Thoracic aorta (tissue), 2 donors: ENCODE data around the gene SLC9A2. TPM values are rescaled to one million over a fixed set of nuclear protein-coding genes. Genes with fewer than 3 reads are reported as not detected.

ENCODE experiments used
- ATAC-seq: fragments of 150-250 bp; one replicate; pipeline ENCODE4 v1.8.0; 2017; ENCODE audit warnings: low read depth; ENCODE audit not compliant: insufficient number of reproducible peaks, low FRiP score
- DNase-seq: peaks from one replicate; pipeline ENCODE4 v3.0.0-alpha.2; 2020; ENCODE audit warnings: low spot score
- H3K27ac ChIP-seq, 2 donors: fragments of 200-600 bp; sonication (generic); 1 replicate in 1 of 2; 2 replicates in 1 of 2; pipeline ENCODE4 v1.5.1; 2016; ENCODE audit warnings: mild to moderate bottlenecking in 2 of 2, moderate library complexity in 2 of 2
- H3K27me3 ChIP-seq: fragments of 200-600 bp; sonication (generic); replicated peaks from 2 replicates; pipeline ENCODE4 v1.6.0; 2016; ENCODE audit warnings: mild to moderate bottlenecking; ENCODE audit not compliant: insufficient read depth
- H3K36me3 ChIP-seq: fragments of 200-600 bp; sonication (generic); one replicate; pipeline ENCODE4 v1.5.1; 2016
- H3K4me1 ChIP-seq, 2 donors: fragments of 200-600 bp; sonication (generic); 1 replicate in 1 of 2; 2 replicates in 1 of 2; pipeline versions ENCODE4 v1.5.1 to v1.6.0; 2016; ENCODE audit warnings: low read depth in 2 of 2, mild to moderate bottlenecking in 1 of 2; ENCODE audit not compliant: control insufficient read depth in 1 of 2
- H3K4me3 ChIP-seq: fragments of 200-600 bp; sonication (generic); 2 replicates; pipeline ENCODE4 v1.5.1; 2016; ENCODE audit warnings: mild to moderate bottlenecking
- H3K9me3 ChIP-seq: fragments of 200-600 bp; sonication (generic); 2 replicates; pipeline ENCODE4 v1.5.1; 2016
- CTCF ChIP-seq: fragments of 200-600 bp; sonication (generic); IDR thresholded peaks from one replicate; pipeline ENCODE4 v1.5.1; 2019; ENCODE audit warnings: antibody characterized with exemption
- total RNA-seq, 2 donors: library from RNA; depleted of rRNA; stranded (reverse); fragments of >200 nt; gene quantifications; one replicate each; pipeline versions ENCODE4 v1.1.0 to v1.2.3, GENCODE V29; 2016

Gene SLC9A2
- under 1 TPM in 1 of 2 donors, not detected in 1; 0.71 TPM for total RNA-seq

GRCh38 chr2:102619414-102620319 lies at the start of gene SLC9A2:
Gene SLC9A2, plus strand, starts transcription at chr2:102619553. Its CDS starts 296 bp downstream, at chr2:102619849.
- DNase-seq, result no peak
- peak within 1 kb of the TSS; percentile 75 for H3K4me3 ChIP-seq
- H3K9me3 ChIP-seq, result no peaks in the 10 kb centered on the region
- no peak for ATAC-seq
- H3K4me1 ChIP-seq, result peaks cover 0 to 8% of the 10 kb centered on the region in 2 donors
- TF ChIP-seq CTCF, result no peak
- no peaks in the 10 kb centered on the region for H3K27me3 ChIP-seq
- H3K36me3 ChIP-seq, result no peaks in the 10 kb centered on the region
- H3K27ac ChIP-seq, result no peak within 1 kb of the TSS

GRCh38 chr2:102575888-102576287 lies 43.5 kb upstream of the SLC9A2 start:
- ATAC-seq (no peak), DNase-seq (no peak)
- H3K4me3 ChIP-seq, result no peak overlapping the region
- H3K27me3 ChIP-seq, result no peaks in the 10 kb centered on the region
- no peaks in the 10 kb centered on the region for H3K4me1 ChIP-seq
- TF ChIP-seq CTCF, result no peak
- no peaks in the 10 kb centered on the region for H3K36me3 ChIP-seq
- no peak overlapping the region for H3K27ac ChIP-seq
- peaks cover 3% of the 10 kb centered on the region for H3K9me3 ChIP-seq

- no peak overlapping the region for H3K4me3 ChIP-seq
- H3K36me3 ChIP-seq, result no peaks in the 10 kb centered on the region
- no peak for ATAC-seq
- H3K27me3 ChIP-seq, result no peaks in the 10 kb centered on the region
- no peak for DNase-seq
- peaks cover 3% of the 10 kb centered on the region for H3K9me3 ChIP-seq
- H3K4me1 ChIP-seq, result no peaks in the 10 kb centered on the region
- TF ChIP-seq CTCF, result no peak
- no peak overlapping the region for H3K27ac ChIP-seq
Observed at GRCh38 chr2:102578376-102578775, 41.0 kb upstream of the SLC9A2 start.

GRCh38 chr2:102581911-102582310 lies 37.4 kb upstream of the SLC9A2 start:
- no peak for TF ChIP-seq CTCF
- ATAC-seq (no peak), DNase-seq (no peak)

GRCh38 chr2:102582845-102583244 lies 36.5 kb upstream of the SLC9A2 start:
- Histone ChIP-seq H3K4me3 (no peak overlapping the region), H3K4me1 (peaks cover 8 to 20% of the 10 kb centered on the region in 2 donors), H3K27ac (no peak overlapping the region), H3K27me3 (no peaks in the 10 kb centered on the region), H3K9me3 (no peaks in the 10 kb centered on the region), H3K36me3 (no peaks in the 10 kb centered on the region)
- ATAC-seq (no peak), DNase-seq (no peak)
- TF ChIP-seq CTCF, result no peak

More at GRCh38 chr2:102581911-102582310, 37.4 kb upstream of the SLC9A2 start:
- Histone ChIP-seq H3K27me3 (no peaks in the 10 kb centered on the region), H3K36me3 (no peaks in the 10 kb centered on the region), H3K4me3 (no peak overlapping the region), H3K27ac (no peak overlapping the region), H3K4me1 (peaks cover 8 to 13% of the 10 kb centered on the region in 2 donors), H3K9me3 (no peaks in the 10 kb centered on the region)
